SK-N-SH (cell line): ENCODE results near the gene DNAJC16. TPM values are rescaled to one million over a fixed set of nuclear protein-coding genes. Genes with fewer than 3 reads are reported as not detected.
"Not testable (repeated sequence)": the region's sequence is repeated elsewhere in the genome, so short reads cannot be mapped to it uniquely, and the experiment has no call there.

Experiments
- CTCF ChIA-PET: fragments of 300-600, 350-600 bp; formaldehyde crosslinking; extraction: SDS; loops from one replicate; lab custom pipeline; 2021; lab: Yijun Ruan, JAX
- POLR2A ChIA-PET: fragments of 350-600 bp; sonication (Branson Sonifier 250); formaldehyde crosslinking; extraction: SDS; loops from one replicate; lab custom pipeline; 2020; ENCODE audit warnings: antibody characterized with exemption, inconsistent platforms; lab: Yijun Ruan, JAX
- DNase-seq: peaks from one replicate; pipeline ENCODE4 v3.0.0; 2012
- H2AFZ ChIP-seq: fragments of 200-600 bp; sonication (generic); 2 replicates; pipeline ENCODE4 v1.8.1; 2016; ENCODE audit warnings: antibody characterized with exemption, mild to moderate bottlenecking, low read depth
- H3F3A ChIP-seq: fragments of 200-600 bp; sonication (generic); replicated peaks from 2 replicates; pipeline ENCODE3; 2016; ENCODE audit warnings: antibody characterized with exemption, mild to moderate bottlenecking; ENCODE audit not compliant: insufficient read depth
- H3K27ac ChIP-seq, 2 experiments: fragments of 200-500 bp in 1 of 2; fragments of 200-600 bp in 1 of 2; sonication (Bioruptor generic) in 1 of 2; sonication (generic), shearing (Covaris generic) in 1 of 2; 2 replicates each; pipeline versions ENCODE4 v1.5.1 to v1.6.1; 2014 to 2016; ENCODE audit warnings: low read depth in 2 of 2, inconsistent platforms in 1 of 2, low read length in 1 of 2, mild to moderate bottlenecking in 1 of 2, mixed read lengths in 1 of 2
- H3K27me3 ChIP-seq: fragments of 200-600 bp; sonication (generic), shearing (Covaris generic); 2 replicates; pipeline ENCODE4 v1.6.1; 2016; ENCODE audit warnings: mixed run types; ENCODE audit not compliant: insufficient read depth
- H3K36me3 ChIP-seq, 2 experiments: fragments of 200-500 bp in 1 of 2; fragments of 200-600 bp in 1 of 2; sonication (Bioruptor generic) in 1 of 2; sonication (generic) in 1 of 2; replicated peaks in 1 of 2; 2 replicates each; pipeline versions ENCODE3 to v1.5.1; 2014 to 2016; ENCODE audit warnings: low read length in 1 of 2, mild to moderate bottlenecking in 1 of 2; ENCODE audit not compliant: insufficient read depth in 2 of 2, control insufficient read depth in 1 of 2
- H3K4me1 ChIP-seq, 2 experiments: fragments of 200-500 bp in 1 of 2; fragments of 200-600 bp in 1 of 2; sonication (Bioruptor generic) in 1 of 2; sonication (generic), shearing (Covaris generic) in 1 of 2; 2 replicates each; pipeline versions ENCODE4 v1.5.1 to v1.6.1; 2014 to 2016; ENCODE audit warnings: low read depth in 1 of 2, low read length in 1 of 2, mixed run types in 1 of 2; ENCODE audit not compliant: insufficient read depth in 2 of 2, control insufficient read depth in 1 of 2
- H3K4me2 ChIP-seq: fragments of 200-600 bp; sonication (generic), shearing (Covaris generic); 2 replicates; pipeline ENCODE4 v1.6.1; 2017; ENCODE audit warnings: mixed run types
- H3K4me3 ChIP-seq, 2 experiments: fragments of 200-500 bp in 1 of 2; fragments of 200-600 bp in 1 of 2; sonication (Bioruptor generic) in 1 of 2; sonication (generic), shearing (Covaris generic) in 1 of 2; 2 replicates each; pipeline versions ENCODE4 v1.5.1 to v1.8.1; 2014 to 2016; ENCODE audit warnings: low read depth in 2 of 2, inconsistent platforms in 1 of 2, low read length in 1 of 2, mild to moderate bottlenecking in 1 of 2, mixed read lengths in 1 of 2, moderate library complexity in 1 of 2
- H3K79me2 ChIP-seq: fragments of 200-600 bp; sonication (generic); 2 replicates; pipeline ENCODE4 v1.8.1; 2017; ENCODE audit warnings: mild to moderate bottlenecking; ENCODE audit not compliant: insufficient read depth
- H3K9ac ChIP-seq: fragments of 200-600 bp; sonication (generic); 2 replicates; pipeline ENCODE4 v1.6.1; 2017; ENCODE audit warnings: mixed run types
- H3K9me2 ChIP-seq: fragments of 200-600 bp; sonication (generic); 2 replicates; pipeline ENCODE4 v1.6.1; 2017; ENCODE audit warnings: mixed run types
- H3K9me3 ChIP-seq: fragments of 200-600 bp; sonication (generic); 2 replicates; pipeline ENCODE4 v1.6.1; 2017; ENCODE audit warnings: mixed run types, mild to moderate bottlenecking, moderate library complexity
- H4K20me1 ChIP-seq: fragments of 200-600 bp; sonication (generic); 2 replicates; pipeline ENCODE4 v1.6.1; 2017; ENCODE audit warnings: mild to moderate bottlenecking, mixed run types; ENCODE audit not compliant: insufficient read depth
- CTCF ChIP-seq: fragments of 200-600 bp; sonication (generic); IDR thresholded peaks from 2 replicates; pipeline ENCODE4 v1.6.1; 2017; ENCODE audit warnings: antibody characterized with exemption, mild to moderate bottlenecking, moderate library complexity
- EZH2phosphoT487 ChIP-seq: fragments of 200-600 bp; sonication (generic); IDR thresholded peaks from 2 replicates; pipeline ENCODE4 v1.6.1; 2017; ENCODE audit warnings: low read depth, mixed run types, mild to moderate bottlenecking, antibody characterized with exemption, moderate library complexity, borderline replicate concordance
- FOXM1 ChIP-seq: IDR thresholded peaks from 2 replicates; pipeline ENCODE4 v1.4.0; 2012; ENCODE audit warnings: low read depth, mild to moderate bottlenecking
- IRF3 ChIP-seq: fragments of 150-350 bp; IDR thresholded peaks from 2 replicates; pipeline ENCODE4 v1.6.1; 2016; ENCODE audit warnings: mild to moderate bottlenecking, low read depth, low read length
- RCOR1 ChIP-seq: fragments of 150-350 bp; IDR thresholded peaks from 2 replicates; pipeline ENCODE4 v1.6.1; 2017; ENCODE audit warnings: antibody characterized with exemption, low read length
- SIN3A ChIP-seq: IDR thresholded peaks from 2 replicates; pipeline ENCODE4 v1.6.1; 2012; ENCODE audit warnings: low read depth, mild to moderate bottlenecking, low read length, moderate library complexity, borderline replicate concordance
- SMC3 ChIP-seq: IDR thresholded peaks from 2 replicates; pipeline ENCODE4 v1.6.1; 2012; ENCODE audit warnings: low read depth, low read length, improper control_type of control experiment
- TCF12 ChIP-seq: IDR thresholded peaks from 2 replicates; pipeline ENCODE4 v1.4.0; 2012
- ZBTB33 ChIP-seq: IDR thresholded peaks from 2 replicates; pipeline ENCODE4 v1.4.0; 2012; ENCODE audit warnings: low read depth, borderline replicate concordance
- WGBS: methylation state at CpG from one replicate; pipeline ENCODE4 v1.1.6; 2017; ENCODE audit warnings: low lambda C conversion rate; 5-methylcytosine and 5-hydroxymethylcytosine counted together
- polyA plus RNA-seq, 3 experiments: library from polyadenylated mRNA; depleted of rRNA; stranded (reverse); fragments of >200 nt; gene quantifications; 2 replicates each; pipeline ENCODE4 v1.2.3, GENCODE V29; 2012

The DNAJC16 gene
- polyA plus RNA-seq, 1 of the 3 experiments (the other 2 are of a cell fraction): 8.4 TPM

GRCh38 chr1:15603050-15603965, 76.7 kb downstream of the DNAJC16 start (continued):
- TF ChIP-seq CTCF (no peak), TCF12 (no peak), EZH2phosphoT487 (no peak), SMC3 (no peak), ZBTB33 (no peak), FOXM1 (no peak), SIN3A (no peak), RCOR1 (no peak), IRF3 (no peak)
- TF ChIP-seq, all 33 proteins: peak for 8

- Histone ChIP-seq H3K27ac (peak overlapping the region; percentile 75 to 85), H3K4me2 (peak overlapping the region; percentile 91), H3K4me3 (peak overlapping the region; percentile 76 to 90), H2AFZ (peak overlapping the region; percentile 97)
- not testable (repeated sequence) for H3F3A ChIP-seq, H3K4me1 ChIP-seq, H3K9me2 ChIP-seq, H3K79me2 ChIP-seq, H3K27me3 ChIP-seq, H3K36me3 ChIP-seq, H3K9me3 ChIP-seq, H3K9ac ChIP-seq, H4K20me1 ChIP-seq, DNase-seq
- POLR2A ChIA-PET: interaction anchor here (0.8 to 1.5 kb wide), 6 partner anchors 9 to 120 kb away, joined by 3 to 7 read pairs (median 4); partner anchors contain the start of gene DNAJC16
- CTCF ChIA-PET: interaction anchor here (1.2 to 1.8 kb wide), 5 partner anchors 8 to 20 kb away, joined by 3 to 6 read pairs (median 5); no protein-coding TSS in a partner anchor
- WGBS: 78% methylated on average over 13 of the region's 13 CpGs
These were observed 77.3 kb downstream of the DNAJC16 start for GRCh38 chr1:15603966-15604282.

- not testable (repeated sequence) for H3F3A ChIP-seq, H3K9ac ChIP-seq, DNase-seq, H3K9me3 ChIP-seq, H4K20me1 ChIP-seq, H3K4me3 ChIP-seq, H3K27me3 ChIP-seq, H2AFZ ChIP-seq, H3K4me1 ChIP-seq, H3K36me3 ChIP-seq, H3K79me2 ChIP-seq, H3K9me2 ChIP-seq, H3K27ac ChIP-seq, H3K4me2 ChIP-seq
- ChIA-PET CTCF (interaction anchor here (1.2 to 1.8 kb wide), 5 partner anchors 8 to 20 kb away, joined by 3 to 6 read pairs (median 5); no protein-coding TSS in a partner anchor), POLR2A (interaction anchor here (1.2 to 1.5 kb wide), 2 partner anchors 14 to 17 kb away, joined by 7 read pairs; no protein-coding TSS in a partner anchor)
- 100% methylated on average over 11 of the region's 21 CpGs for WGBS
These were observed 77.8 kb downstream of the DNAJC16 start for GRCh38 chr1:15604400-15604799.
